Stromal cell of bone marrow (primary cell): Measurements from ENCODE around the gene SRGAP2B.
"Not testable (repeated sequence)": the region's sequence is repeated elsewhere in the genome, so short reads cannot be mapped to it uniquely, and the experiment has no call there.

ENCODE experiments used
- DNase-seq: peaks from one replicate; pipeline ENCODE4 v3.0.0-alpha.2; 2012; ENCODE audit warnings: low read depth

SRGAP2B gene

GRCh38 chr1:145095284-145096057 is at the start of gene SRGAP2B, which contains the start of gene FAM72D:
Gene SRGAP2B, minus strand, starts transcription at chr1:145095328. Its CDS starts 2,427 bp downstream, at chr1:145092901.
Gene FAM72D, plus strand, starts transcription at chr1:145095974. Its CDS starts 874 bp downstream, at chr1:145096848.
- not testable (repeated sequence) for DNase-seq

- not testable (repeated sequence) for DNase-seq
These were observed 49.3 kb upstream of the SRGAP2B start for GRCh38 chr1:145144264-145144913.

GRCh38 chr1:145140549-145140948 is 45.4 kb upstream of the SRGAP2B start:
- DNase-seq: not testable (repeated sequence)

GRCh38 chr1:145134476-145134875 is 39.3 kb upstream of the SRGAP2B start:
- DNase-seq: not testable (repeated sequence)

- DNase-seq: not testable (repeated sequence)
These were observed 33.8 kb upstream of the SRGAP2B start for GRCh38 chr1:145128697-145129469.

- DNase-seq: not testable (repeated sequence)
These were observed 32.0 kb upstream of the SRGAP2B start for GRCh38 chr1:145127144-145127543.

GRCh38 chr1:145125112-145125511 is 30.0 kb upstream of the SRGAP2B start:
- DNase-seq: not testable (repeated sequence)

GRCh38 chr1:145123992-145124641 is 29.0 kb upstream of the SRGAP2B start:
- DNase-seq: not testable (repeated sequence)

- DNase-seq: not testable (repeated sequence)
These were observed 27.9 kb upstream of the SRGAP2B start for GRCh38 chr1:145123062-145123395.

GRCh38 chr1:145122344-145123061 is 27.4 kb upstream of the SRGAP2B start:
- DNase-seq: not testable (repeated sequence)

- not testable (repeated sequence) for DNase-seq
These were observed 24.7 kb upstream of the SRGAP2B start for GRCh38 chr1:145119842-145120241.

- not testable (repeated sequence) for DNase-seq
These were observed 20.7 kb upstream of the SRGAP2B start for GRCh38 chr1:145115587-145116493.

GRCh38 chr1:145114560-145115057 is 19.5 kb upstream of the SRGAP2B start:
- DNase-seq: not testable (repeated sequence)

GRCh38 chr1:145112703-145113102 is 17.6 kb upstream of the SRGAP2B start:
- DNase-seq: not testable (repeated sequence)

GRCh38 chr1:145111674-145112073 is 16.5 kb upstream of the SRGAP2B start:
- DNase-seq: not testable (repeated sequence)

- not testable (repeated sequence) for DNase-seq
These were observed 8.2 kb upstream of the SRGAP2B start for GRCh38 chr1:145103294-145103693.

- not testable (repeated sequence) for DNase-seq
These were observed 6.6 kb upstream of the SRGAP2B start for GRCh38 chr1:145101725-145102124.

GRCh38 chr1:145094655-145095211 is 395 bp downstream of the SRGAP2B start:
- DNase-seq: not testable (repeated sequence)

GRCh38 chr1:145093517-145094149 is 1.5 kb downstream of the SRGAP2B start:
- DNase-seq: not testable (repeated sequence)
